Prostate gland (tissue), 2 donors: ENCODE results near the gene PYDC1.

Experiments used
- CTCF ChIP-seq, 4 experiments: fragments of 200-600 bp in 2 of 4; fragments of 450-650 bp in 2 of 4; sonication (generic) in 2 of 4; IDR thresholded peaks; 1 replicate in 3 of 4; 2 replicates in 1 of 4; pipeline ENCODE4 v1.5.1; 2016 to 2019; ENCODE audit warnings: antibody characterized with exemption in 4 of 4, mild to moderate bottlenecking in 2 of 4, moderate library complexity in 2 of 4
- POLR2A ChIP-seq: fragments of 450-650 bp; IDR thresholded peaks from one replicate; pipeline ENCODE4 v1.6.1; 2016; ENCODE audit warnings: antibody characterized with exemption, mild to moderate bottlenecking
- POLR2AphosphoS5 ChIP-seq: sonication (generic); formaldehyde crosslinking; IDR thresholded peaks from one replicate; pipeline ENCODE4 v1.6.1; 2017; ENCODE audit warnings: antibody characterized with exemption

- TF ChIP-seq POLR2A (no peak), CTCF (IDR thresholded peaks at IDR 0.05) (no peak), POLR2AphosphoS5 (no peak)
Observed at GRCh38 chr16:31188450-31189411, 28.2 kb downstream of the PYDC1 start.
